Gastroesophageal sphincter (tissue), 3 donors: ENCODE results near the gene LUC7L3.

ENCODE experiments used
- POLR2A ChIP-seq, 2 donors: fragments of 450-650 bp; IDR thresholded peaks; one replicate each; pipeline ENCODE4 v1.6.1; 2017; ENCODE audit warnings: antibody characterized with exemption in 2 of 2, mild to moderate bottlenecking in 2 of 2, moderate library complexity in 1 of 2
- POLR2AphosphoS5 ChIP-seq: sonication (generic); formaldehyde crosslinking; IDR thresholded peaks from one replicate; pipeline ENCODE4 v1.6.1; 2017; ENCODE audit warnings: antibody characterized with exemption
- TF ChIP-seq, protein P1 (sequence below), 4 experiments: fragments of 200-600 bp in 2 of 4; fragments of 450-650 bp in 2 of 4; sonication (generic) in 1 of 4; IDR thresholded peaks; one replicate each; pipeline ENCODE4 v1.5.1; 2017 to 2019; ENCODE audit warnings: antibody characterized with exemption in 4 of 4, mild to moderate bottlenecking in 2 of 4, moderate library complexity in 2 of 4

DNA sequence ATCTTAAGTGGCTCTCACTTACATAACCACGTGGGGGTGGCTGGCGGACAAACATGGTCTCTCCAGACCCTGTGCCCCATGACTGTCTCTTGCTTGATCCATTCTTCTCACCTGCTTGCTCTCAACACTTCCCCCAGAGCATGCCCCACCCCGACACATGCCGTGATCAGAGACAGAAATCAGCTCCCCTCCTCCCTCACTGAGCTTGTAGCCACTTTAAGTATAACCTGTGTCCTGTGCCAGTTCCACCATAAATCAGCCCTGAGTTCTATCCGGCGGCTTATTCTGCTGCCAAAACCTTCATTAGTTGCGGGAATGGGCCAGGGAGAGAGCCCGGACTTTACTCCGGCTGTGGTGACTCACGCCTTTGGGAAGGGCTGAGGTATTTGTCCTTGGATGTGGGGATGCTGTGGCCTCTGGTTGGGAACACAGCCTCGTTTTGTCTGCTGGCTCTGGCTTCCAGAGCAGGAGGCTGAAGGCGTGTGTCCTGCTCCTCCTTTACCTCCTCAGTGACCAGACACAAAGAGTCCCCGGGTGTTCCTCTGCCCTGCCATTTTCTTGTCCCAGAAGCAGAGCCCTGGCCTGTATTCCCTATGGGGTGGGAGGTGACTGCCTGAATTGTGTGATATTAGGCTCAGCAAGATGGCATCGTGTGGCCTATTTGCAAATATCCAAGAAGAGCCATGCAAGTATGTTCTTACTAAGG lies 32.8 kb upstream of the LUC7L3 start:
- TF ChIP-seq POLR2AphosphoS5 (peak; percentile 96), POLR2A (IDR thresholded peaks at IDR 0.05) (no peak)
- TF ChIP-seq, protein P1, sequence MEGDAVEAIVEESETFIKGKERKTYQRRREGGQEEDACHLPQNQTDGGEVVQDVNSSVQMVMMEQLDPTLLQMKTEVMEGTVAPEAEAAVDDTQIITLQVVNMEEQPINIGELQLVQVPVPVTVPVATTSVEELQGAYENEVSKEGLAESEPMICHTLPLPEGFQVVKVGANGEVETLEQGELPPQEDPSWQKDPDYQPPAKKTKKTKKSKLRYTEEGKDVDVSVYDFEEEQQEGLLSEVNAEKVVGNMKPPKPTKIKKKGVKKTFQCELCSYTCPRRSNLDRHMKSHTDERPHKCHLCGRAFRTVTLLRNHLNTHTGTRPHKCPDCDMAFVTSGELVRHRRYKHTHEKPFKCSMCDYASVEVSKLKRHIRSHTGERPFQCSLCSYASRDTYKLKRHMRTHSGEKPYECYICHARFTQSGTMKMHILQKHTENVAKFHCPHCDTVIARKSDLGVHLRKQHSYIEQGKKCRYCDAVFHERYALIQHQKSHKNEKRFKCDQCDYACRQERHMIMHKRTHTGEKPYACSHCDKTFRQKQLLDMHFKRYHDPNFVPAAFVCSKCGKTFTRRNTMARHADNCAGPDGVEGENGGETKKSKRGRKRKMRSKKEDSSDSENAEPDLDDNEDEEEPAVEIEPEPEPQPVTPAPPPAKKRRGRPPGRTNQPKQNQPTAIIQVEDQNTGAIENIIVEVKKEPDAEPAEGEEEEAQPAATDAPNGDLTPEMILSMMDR (IDR thresholded peaks at IDR 0.05) = no peak
